Measurements from ENCODE around the gene CHP1. TPM values are rescaled to one million over a fixed set of nuclear protein-coding genes. Genes with fewer than 3 reads are reported as not detected.

CHP1 gene
- total RNA-seq, 1 experiment from 2014 or later: 97.7 TPM

DNA sequence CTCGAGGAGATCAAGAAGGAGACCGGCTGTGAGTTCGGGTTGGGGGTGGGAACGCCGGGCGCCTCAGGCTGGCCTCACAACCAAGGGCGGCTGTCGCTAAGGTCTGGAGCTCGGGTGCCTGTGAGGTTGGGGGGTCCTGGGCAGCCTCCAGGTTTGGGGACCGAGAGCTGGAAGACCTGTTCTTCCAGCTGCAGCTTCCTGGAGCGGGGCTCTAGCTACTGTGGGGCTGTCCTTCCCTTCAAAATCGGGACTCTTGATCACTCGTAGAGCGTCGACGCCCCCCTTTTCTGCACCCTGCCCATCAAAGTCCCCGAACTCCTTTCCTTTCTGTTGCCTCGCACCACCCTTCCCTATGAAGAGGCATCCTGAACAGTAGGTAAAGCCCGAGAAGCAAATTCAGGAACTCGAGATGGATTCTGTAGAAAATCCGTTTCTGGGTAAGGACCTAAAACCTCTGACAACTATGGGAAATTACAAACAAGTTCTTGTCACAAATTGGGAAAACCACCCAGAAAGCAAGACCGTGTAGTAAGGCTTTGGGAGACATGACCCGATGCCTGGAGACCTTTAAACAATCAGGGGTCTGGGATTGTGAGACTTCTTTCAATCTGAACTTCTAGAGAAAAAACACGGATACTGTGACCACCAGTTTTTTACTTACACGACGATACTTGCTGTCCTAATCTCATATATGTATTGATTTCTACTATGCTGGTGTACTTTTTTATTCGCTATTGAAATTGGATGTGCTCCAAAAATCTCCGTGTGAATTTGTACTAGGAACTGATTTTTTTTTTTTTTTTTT is 556 bp downstream of the CHP1 start:
- DNase-seq: no peak
- TF ChIP-seq, protein P1, sequence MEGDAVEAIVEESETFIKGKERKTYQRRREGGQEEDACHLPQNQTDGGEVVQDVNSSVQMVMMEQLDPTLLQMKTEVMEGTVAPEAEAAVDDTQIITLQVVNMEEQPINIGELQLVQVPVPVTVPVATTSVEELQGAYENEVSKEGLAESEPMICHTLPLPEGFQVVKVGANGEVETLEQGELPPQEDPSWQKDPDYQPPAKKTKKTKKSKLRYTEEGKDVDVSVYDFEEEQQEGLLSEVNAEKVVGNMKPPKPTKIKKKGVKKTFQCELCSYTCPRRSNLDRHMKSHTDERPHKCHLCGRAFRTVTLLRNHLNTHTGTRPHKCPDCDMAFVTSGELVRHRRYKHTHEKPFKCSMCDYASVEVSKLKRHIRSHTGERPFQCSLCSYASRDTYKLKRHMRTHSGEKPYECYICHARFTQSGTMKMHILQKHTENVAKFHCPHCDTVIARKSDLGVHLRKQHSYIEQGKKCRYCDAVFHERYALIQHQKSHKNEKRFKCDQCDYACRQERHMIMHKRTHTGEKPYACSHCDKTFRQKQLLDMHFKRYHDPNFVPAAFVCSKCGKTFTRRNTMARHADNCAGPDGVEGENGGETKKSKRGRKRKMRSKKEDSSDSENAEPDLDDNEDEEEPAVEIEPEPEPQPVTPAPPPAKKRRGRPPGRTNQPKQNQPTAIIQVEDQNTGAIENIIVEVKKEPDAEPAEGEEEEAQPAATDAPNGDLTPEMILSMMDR (conservative IDR thresholded peaks at IDR 0.05): no peak
- Histone ChIP-seq H4K5ac (ENCODE audit: insufficient read length, low read depth, low read length) (no peak overlapping the region), H3K56ac (ENCODE audit: insufficient read length, low read depth, low read length) (no peak overlapping the region), H2BK120ac (ENCODE audit: low read depth, low read length, poor library complexity, severe bottlenecking) (no peak overlapping the region), H3K23ac (ENCODE audit: insufficient read length, low read depth, low read length) (no peak overlapping the region), H2AK5ac (ENCODE audit: insufficient read length, low read length) (no peak overlapping the region), H3K18ac (ENCODE audit: insufficient read length, low read depth, low read length) (peak overlapping the region; percentile 55), H3K9me3 (ENCODE audit: control insufficient read depth, low read depth, low read length) (no peaks in the 10 kb centered on the region), H3K14ac (ENCODE audit: insufficient read depth, low read length) (peak overlapping the region; percentile 62; the same call in 1 of the 2 replicates), H3K79me1 (ENCODE audit: insufficient read depth, low read depth, low read length, poor library complexity, severe bottlenecking) (no peaks in the 10 kb centered on the region), H3K23me2 (ENCODE audit: insufficient read length, low read depth, low read length, poor library complexity, severe bottlenecking) (no peaks in the 10 kb centered on the region), H3K79me2 (ENCODE audit: insufficient read depth, low read length) (no peaks in the 10 kb centered on the region), H3K27me3 (ENCODE audit: insufficient read depth, low read length) (no peaks in the 10 kb centered on the region), H3K4me1 (ENCODE audit: insufficient read depth, low read length) (no peaks in the 10 kb centered on the region), H2BK15ac (ENCODE audit: low read depth, low read length) (no peak overlapping the region), H4K8ac (replicated peaks; ENCODE audit: insufficient read length, low read depth, low read length) (no peak overlapping the region), H2AFZ (ENCODE audit: low read length) (no peak overlapping the region), H2BK5ac (ENCODE audit: insufficient read length, low read length) (no peak overlapping the region), H3K9ac (ENCODE audit: extremely low read depth, insufficient read length, low read length) (peak overlapping the region; percentile 62), H3K27ac (ENCODE audit: insufficient read length, low read depth, low read length) (no peak overlapping the region), H4K20me1 (ENCODE audit: control insufficient read depth, insufficient read depth, insufficient read length) (no peaks in the 10 kb centered on the region), H3K4me2 (ENCODE audit: insufficient read depth, insufficient read length, low read length) (peak overlapping the region; percentile 60), H2BK12ac (ENCODE audit: insufficient read length, low read depth, low read length) (no peak overlapping the region), H2BK20ac (ENCODE audit: low read depth, low read length, poor library complexity, severe bottlenecking) (no peak overlapping the region), H3K4ac (ENCODE audit: low read depth, low read length) (no peak overlapping the region), H3T11ph (ENCODE audit: low read length) (no peak overlapping the region), H4K91ac (ENCODE audit: insufficient read length, low read depth, low read length) (no peak overlapping the region)
- Mint-ChIP-seq H3K9me3 (peaks cover 0 to 4% of the 10 kb centered on the region in 2 experiments; a peak in 1 of 5 replicates), H3K27me3 (ENCODE audit: low read depth) (peaks cover 13% of the 10 kb centered on the region), H3K4me1 (peaks cover 11 to 15% of the 10 kb centered on the region in 2 experiments; a peak in 3 of 4 replicates), H3K4me3 (peak overlapping the region; percentile 91 to 92), H3K36me3 (ENCODE audit: insufficient read depth in 1 of 3, low read depth in 3 of 3) (no peaks in the 10 kb centered on the region; a peak in 1 of 7 replicates), H3K27ac (peak overlapping the region; percentile 82 to 92 (median 84); a peak in 5 of 7 replicates)
- no CpG with 5 or more reads among the region's 28 CpGs for WGBS (ENCODE audit: extremely low coverage, insufficient read length, low lambda C conversion rate)
